MM.1S (cell line): Measurements from ENCODE around the gene CAPN9.

Source experiments
- DNase-seq: peaks from one replicate; pipeline ENCODE4 v3.0.0-alpha.2; 2015
- H2AFZ ChIP-seq: fragments of 300-600 bp; sonication (generic); 2 replicates; pipeline ENCODE4 v1.6.0; 2016; ENCODE audit warnings: antibody characterized with exemption, low read length
- H3F3A ChIP-seq: fragments of 300-600 bp; sonication (generic); 2 replicates; pipeline ENCODE4 v1.6.1; 2016; ENCODE audit warnings: mild to moderate bottlenecking, antibody characterized with exemption, low read length, moderate library complexity, mixed read lengths; ENCODE audit not compliant: insufficient read depth
- H3K27ac ChIP-seq: fragments of 300-600 bp; sonication (generic); 2 replicates; pipeline ENCODE4 v1.5.1; 2016; ENCODE audit warnings: mild to moderate bottlenecking, low read length
- H3K27me3 ChIP-seq: fragments of 300-600 bp; sonication (generic); replicated peaks from 2 replicates; pipeline ENCODE4 v1.6.0; 2016; ENCODE audit warnings: low read length; ENCODE audit not compliant: insufficient read depth
- H3K36me3 ChIP-seq: fragments of 300-600 bp; sonication (generic); replicated peaks from 2 replicates; pipeline ENCODE4 v1.6.1; 2016; ENCODE audit warnings: mild to moderate bottlenecking, low read length, mixed read lengths; ENCODE audit not compliant: insufficient read depth
- H3K4me1 ChIP-seq: fragments of 300-600 bp; sonication (generic); 2 replicates; pipeline ENCODE4 v1.6.1; 2016; ENCODE audit warnings: low read length, mixed read lengths
- H3K4me2 ChIP-seq: fragments of 300-600 bp; sonication (generic); 2 replicates; pipeline ENCODE4 v1.6.0; 2016; ENCODE audit warnings: low read depth, low read length
- H3K4me3 ChIP-seq: fragments of 300-600 bp; sonication (generic); 2 replicates; pipeline ENCODE4 v1.5.1; 2016; ENCODE audit warnings: low read length, mixed read lengths
- H3K79me2 ChIP-seq: fragments of 300-600 bp; sonication (generic); 2 replicates; pipeline ENCODE4 v1.6.1; 2016; ENCODE audit warnings: mixed run types, low read length, mixed read lengths
- H3K9ac ChIP-seq: fragments of 300-600 bp; sonication (generic); 2 replicates; pipeline ENCODE4 v1.6.1; 2016; ENCODE audit warnings: low read length, mixed read lengths
- H3K9me2 ChIP-seq: fragments of 300-600 bp; sonication (generic); replicated peaks from 2 replicates; pipeline ENCODE4 v1.6.1; 2016; ENCODE audit warnings: mild to moderate bottlenecking, low read length, mixed read lengths; ENCODE audit not compliant: insufficient read depth
- H3K9me3 ChIP-seq: fragments of 300-600 bp; sonication (generic); replicated peaks from 2 replicates; pipeline ENCODE4 v1.6.1; 2016; ENCODE audit warnings: mild to moderate bottlenecking, low read length, mixed read lengths; ENCODE audit not compliant: insufficient read depth
- H4K20me1 ChIP-seq: fragments of 300-600 bp; sonication (generic); 2 replicates; pipeline ENCODE4 v1.6.1; 2016; ENCODE audit warnings: mild to moderate bottlenecking, low read length, moderate library complexity, mixed read lengths; ENCODE audit not compliant: insufficient read depth
- EZH2 ChIP-seq: fragments of 300-600 bp; sonication (generic); optimal IDR thresholded peaks from 2 replicates; pipeline ENCODE3; 2017; ENCODE audit warnings: low read depth, mild to moderate bottlenecking, antibody characterized with exemption, low read length, mixed read lengths
- EZH2phosphoT487 ChIP-seq: fragments of 300-600 bp; sonication (generic); IDR thresholded peaks from 2 replicates; pipeline ENCODE4 v1.6.1; 2018; ENCODE audit warnings: antibody characterized with exemption, low read length
- TF ChIP-seq, protein P1 (sequence below): fragments of 300-600 bp; sonication (generic); IDR thresholded peaks from 2 replicates; pipeline ENCODE4 v1.5.1; 2016; ENCODE audit warnings: antibody characterized with exemption, low read length, mixed read lengths

CAPN9 gene

DNA sequence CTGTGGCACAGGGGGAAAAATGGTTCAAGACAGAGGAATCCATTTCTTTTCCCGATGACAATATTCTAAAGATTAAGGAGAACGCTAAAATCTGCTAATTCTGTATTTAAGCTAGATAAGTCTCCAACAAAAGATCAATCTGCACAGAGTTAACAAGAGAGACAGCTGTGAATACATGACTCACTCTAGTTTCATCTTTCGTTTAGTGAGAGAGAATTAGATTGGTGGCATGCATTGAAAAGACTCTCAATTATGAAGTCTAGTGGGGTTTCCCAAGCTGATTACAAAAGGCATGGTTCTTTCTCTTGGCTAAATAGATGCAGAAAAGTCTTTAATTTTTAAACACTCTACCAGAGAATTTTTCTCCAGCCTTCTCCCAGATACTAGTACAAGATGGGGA is 34.4 kb downstream of the CAPN9 start:
- Histone ChIP-seq H3K9ac (no peak overlapping the region), H3K27ac (no peak overlapping the region), H3K4me1 (peaks cover 11% of the 10 kb centered on the region), H2AFZ (no peak overlapping the region), H3F3A (no peaks in the 10 kb centered on the region), H3K27me3 (no peaks in the 10 kb centered on the region), H3K4me2 (no peak overlapping the region), H3K9me3 (no peaks in the 10 kb centered on the region), H3K9me2 (no peaks in the 10 kb centered on the region), H3K36me3 (no peaks in the 10 kb centered on the region), H3K79me2 (no peaks in the 10 kb centered on the region), H3K4me3 (no peak overlapping the region), H4K20me1 (no peaks in the 10 kb centered on the region)
- TF ChIP-seq, protein P1, sequence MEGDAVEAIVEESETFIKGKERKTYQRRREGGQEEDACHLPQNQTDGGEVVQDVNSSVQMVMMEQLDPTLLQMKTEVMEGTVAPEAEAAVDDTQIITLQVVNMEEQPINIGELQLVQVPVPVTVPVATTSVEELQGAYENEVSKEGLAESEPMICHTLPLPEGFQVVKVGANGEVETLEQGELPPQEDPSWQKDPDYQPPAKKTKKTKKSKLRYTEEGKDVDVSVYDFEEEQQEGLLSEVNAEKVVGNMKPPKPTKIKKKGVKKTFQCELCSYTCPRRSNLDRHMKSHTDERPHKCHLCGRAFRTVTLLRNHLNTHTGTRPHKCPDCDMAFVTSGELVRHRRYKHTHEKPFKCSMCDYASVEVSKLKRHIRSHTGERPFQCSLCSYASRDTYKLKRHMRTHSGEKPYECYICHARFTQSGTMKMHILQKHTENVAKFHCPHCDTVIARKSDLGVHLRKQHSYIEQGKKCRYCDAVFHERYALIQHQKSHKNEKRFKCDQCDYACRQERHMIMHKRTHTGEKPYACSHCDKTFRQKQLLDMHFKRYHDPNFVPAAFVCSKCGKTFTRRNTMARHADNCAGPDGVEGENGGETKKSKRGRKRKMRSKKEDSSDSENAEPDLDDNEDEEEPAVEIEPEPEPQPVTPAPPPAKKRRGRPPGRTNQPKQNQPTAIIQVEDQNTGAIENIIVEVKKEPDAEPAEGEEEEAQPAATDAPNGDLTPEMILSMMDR = no peak
- TF ChIP-seq EZH2phosphoT487 = no peak
- TF ChIP-seq EZH2 = no peak
- peak; percentile 65 for DNase-seq

DNA sequence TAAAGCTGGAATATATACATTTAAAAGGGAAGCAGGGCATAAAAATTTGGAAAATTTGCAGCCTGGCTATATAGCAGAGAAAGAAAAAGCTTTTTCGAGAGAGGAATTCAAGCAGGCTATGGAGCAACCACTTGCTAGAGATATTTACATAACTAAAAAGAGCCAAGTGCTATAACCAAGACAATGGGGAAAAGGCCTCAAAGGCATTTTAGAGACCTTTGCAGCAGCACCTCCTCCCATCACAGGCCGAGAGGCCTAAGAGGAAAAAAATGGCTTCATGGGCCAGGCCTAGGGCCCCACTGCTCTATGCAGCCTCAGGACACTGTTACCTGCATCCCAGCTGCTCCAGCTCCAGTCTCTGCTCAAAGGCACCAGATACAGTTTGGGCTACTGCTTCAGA is 37.0 kb downstream of the CAPN9 start:
- Histone ChIP-seq H3F3A (no peaks in the 10 kb centered on the region), H3K4me2 (no peak overlapping the region), H2AFZ (no peak overlapping the region), H3K4me3 (no peak overlapping the region), H3K9me3 (no peaks in the 10 kb centered on the region), H3K9me2 (no peaks in the 10 kb centered on the region), H4K20me1 (no peaks in the 10 kb centered on the region), H3K4me1 (peaks cover 11% of the 10 kb centered on the region), H3K79me2 (no peaks in the 10 kb centered on the region), H3K27me3 (no peaks in the 10 kb centered on the region), H3K27ac (no peak overlapping the region), H3K9ac (no peak overlapping the region), H3K36me3 (no peaks in the 10 kb centered on the region)
- no peak for DNase-seq
- TF ChIP-seq EZH2phosphoT487 (no peak), EZH2 (no peak)
- TF ChIP-seq, protein P1 = no peak

DNA sequence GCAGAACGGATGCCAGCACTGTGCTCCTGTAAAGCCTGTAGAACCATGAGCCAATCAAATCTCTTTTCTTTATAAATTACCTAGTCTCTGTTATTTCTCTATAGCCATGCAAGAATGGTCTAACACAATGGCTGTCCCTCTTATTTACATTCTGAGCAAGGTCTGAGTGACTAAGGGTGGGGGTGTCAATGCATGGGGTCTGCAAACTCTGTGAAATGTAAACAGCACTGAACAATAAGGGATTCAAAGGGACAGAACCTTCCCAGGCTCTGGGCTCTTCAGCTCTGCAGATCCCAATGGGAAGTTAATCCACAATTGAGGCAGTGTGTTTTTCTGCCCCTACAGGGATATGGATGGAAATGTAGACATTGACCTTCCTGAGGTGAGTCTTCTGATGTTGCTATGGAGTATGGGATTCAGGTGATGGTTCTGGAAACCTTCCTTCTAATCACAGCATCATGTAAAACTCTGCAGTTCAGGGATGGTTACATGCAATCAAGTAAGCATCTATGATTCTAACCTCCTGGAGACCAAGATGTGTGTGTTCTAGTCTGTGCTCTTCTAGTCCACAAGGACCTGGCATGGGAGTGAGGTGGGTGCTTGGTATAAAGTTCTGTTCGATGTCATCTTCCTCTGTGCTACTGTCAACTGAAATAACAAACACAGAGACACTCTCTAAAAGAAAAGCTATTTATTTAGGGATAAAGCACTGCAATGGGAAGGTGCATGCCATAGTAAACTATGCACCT is 38.6 kb downstream of the CAPN9 start:
- Histone ChIP-seq H3K79me2 (no peaks in the 10 kb centered on the region), H4K20me1 (no peaks in the 10 kb centered on the region), H3K4me1 (peaks cover 11% of the 10 kb centered on the region), H3K9me3 (no peaks in the 10 kb centered on the region), H3K4me2 (no peak overlapping the region), H3F3A (no peaks in the 10 kb centered on the region), H3K9me2 (no peaks in the 10 kb centered on the region), H3K4me3 (no peak overlapping the region), H3K36me3 (no peaks in the 10 kb centered on the region), H3K27ac (no peak overlapping the region), H3K9ac (no peak overlapping the region), H3K27me3 (no peaks in the 10 kb centered on the region), H2AFZ (no peak overlapping the region)
- DNase-seq = no peak
- no peak for TF ChIP-seq EZH2phosphoT487
- TF ChIP-seq, protein P1 = no peak
- TF ChIP-seq EZH2 = no peak
